ENCODE data around the gene RRBP1. TPM values are rescaled to one million over a fixed set of nuclear protein-coding genes. Genes with fewer than 3 reads are reported as not detected.
A peak's percentile ranks its signal among the peaks of the same experiment; 100 is the strongest.
"Not testable (repeated sequence)": the region's sequence is repeated elsewhere in the genome, so short reads cannot be mapped to it uniquely, and the experiment has no call there.

The RRBP1 gene
- total RNA-seq, 2 donors from 2014 or later, result 402 to 509 TPM

- TF ChIP-seq, protein P1, sequence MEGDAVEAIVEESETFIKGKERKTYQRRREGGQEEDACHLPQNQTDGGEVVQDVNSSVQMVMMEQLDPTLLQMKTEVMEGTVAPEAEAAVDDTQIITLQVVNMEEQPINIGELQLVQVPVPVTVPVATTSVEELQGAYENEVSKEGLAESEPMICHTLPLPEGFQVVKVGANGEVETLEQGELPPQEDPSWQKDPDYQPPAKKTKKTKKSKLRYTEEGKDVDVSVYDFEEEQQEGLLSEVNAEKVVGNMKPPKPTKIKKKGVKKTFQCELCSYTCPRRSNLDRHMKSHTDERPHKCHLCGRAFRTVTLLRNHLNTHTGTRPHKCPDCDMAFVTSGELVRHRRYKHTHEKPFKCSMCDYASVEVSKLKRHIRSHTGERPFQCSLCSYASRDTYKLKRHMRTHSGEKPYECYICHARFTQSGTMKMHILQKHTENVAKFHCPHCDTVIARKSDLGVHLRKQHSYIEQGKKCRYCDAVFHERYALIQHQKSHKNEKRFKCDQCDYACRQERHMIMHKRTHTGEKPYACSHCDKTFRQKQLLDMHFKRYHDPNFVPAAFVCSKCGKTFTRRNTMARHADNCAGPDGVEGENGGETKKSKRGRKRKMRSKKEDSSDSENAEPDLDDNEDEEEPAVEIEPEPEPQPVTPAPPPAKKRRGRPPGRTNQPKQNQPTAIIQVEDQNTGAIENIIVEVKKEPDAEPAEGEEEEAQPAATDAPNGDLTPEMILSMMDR (IDR thresholded peaks at IDR 0.05), result no peak
- Histone ChIP-seq H3K27me3 (no peaks in the 10 kb centered on the region), H3K4me3 (no peak overlapping the region), H3K4me1 (peaks cover 6% of the 10 kb centered on the region), H3K36me3 (peaks cover 6% of the 10 kb centered on the region), H3K9ac (ENCODE audit: low read depth in 2 of 2, low read length in 2 of 2) (peak overlapping the region in 1 of 2 donors; percentile 21), H3K27ac (peak overlapping the region; percentile 19), H3K9me3 (no peaks in the 10 kb centered on the region)
- intact Hi-C loops (cut with DNase I), result no loop called here
- DNase-seq, result no peak
Observed at GRCh38 chr20:17661121-17661744, 20.8 kb downstream of the RRBP1 start.

- Histone ChIP-seq H3K4me3 (no peak overlapping the region), H3K36me3 (peaks cover 6% of the 10 kb centered on the region), H3K27ac (peak overlapping the region; percentile 19), H3K4me1 (peaks cover 6% of the 10 kb centered on the region), H3K9ac (ENCODE audit: low read depth in 2 of 2, low read length in 2 of 2) (no peak overlapping the region), H3K9me3 (no peaks in the 10 kb centered on the region), H3K27me3 (no peaks in the 10 kb centered on the region)
- DNase-seq, result no peak
- intact Hi-C loops (cut with DNase I), result no loop called here
- TF ChIP-seq, protein P1 (IDR thresholded peaks at IDR 0.05), result no peak
Observed at GRCh38 chr20:17660667-17661066, 21.4 kb downstream of the RRBP1 start.

- TF ChIP-seq, protein P1 (IDR thresholded peaks at IDR 0.05), result no peak
- H3K36me3 ChIP-seq, result peaks cover 7% of the 10 kb centered on the region
- H3K9me3 ChIP-seq, result no peaks in the 10 kb centered on the region
- no peaks in the 10 kb centered on the region for H3K27me3 ChIP-seq
- H3K4me3 ChIP-seq, result no peak overlapping the region
- no peak for DNase-seq
- peaks cover 6% of the 10 kb centered on the region for H3K4me1 ChIP-seq
- H3K9ac ChIP-seq (ENCODE audit: low read depth in 2 of 2, low read length in 2 of 2), result no peak overlapping the region
- H3K27ac ChIP-seq, result no peak overlapping the region
- intact Hi-C loops (cut with DNase I), result no loop called here
Observed at GRCh38 chr20:17659801-17660200, 22.2 kb downstream of the RRBP1 start.

- H3K9ac ChIP-seq (ENCODE audit: low read depth in 2 of 2, low read length in 2 of 2); H3K4me1 ChIP-seq; H3K9me3 ChIP-seq; intact Hi-C loops (cut with DNase I); H3K27ac ChIP-seq; H3K27me3 ChIP-seq; DNase-seq; H3K4me3 ChIP-seq: not testable (repeated sequence)
- peaks cover 11% of the 10 kb centered on the region for H3K36me3 ChIP-seq
Observed at GRCh38 chr20:17659344-17659743, 22.7 kb downstream of the RRBP1 start.

DNA sequence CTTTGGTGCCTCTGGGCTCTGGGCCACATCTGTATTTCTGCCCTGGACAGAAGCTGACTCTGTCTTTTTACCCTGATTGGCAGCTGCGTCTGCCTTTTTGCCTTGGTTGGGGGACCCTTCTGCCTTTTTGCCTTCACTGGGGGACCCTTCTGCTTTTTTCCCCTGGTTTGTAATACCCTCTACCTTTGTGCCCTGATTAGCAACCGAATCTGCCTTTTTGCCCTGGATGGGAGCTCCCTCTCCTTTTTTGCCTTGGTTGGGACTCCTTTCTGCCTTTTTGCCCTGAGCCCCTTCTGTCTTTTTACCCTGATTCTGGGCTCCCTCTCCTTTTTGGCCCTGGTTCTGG is 23.4 kb downstream of the RRBP1 start:
- no peaks in the 10 kb centered on the region for H3K9me3 ChIP-seq
- no peak overlapping the region for H3K27ac ChIP-seq
- no peak overlapping the region for H3K4me3 ChIP-seq
- no peaks in the 10 kb centered on the region for H3K27me3 ChIP-seq
- TF ChIP-seq, protein P1 (IDR thresholded peaks at IDR 0.05), result no peak
- peaks cover 12% of the 10 kb centered on the region for H3K36me3 ChIP-seq
- DNase-seq, result no peak
- peaks cover 6% of the 10 kb centered on the region for H3K4me1 ChIP-seq
- intact Hi-C loops (cut with DNase I), result no loop called here
- no peak overlapping the region for H3K9ac ChIP-seq (ENCODE audit: low read depth in 2 of 2, low read length in 2 of 2)

- H3K4me1 ChIP-seq, result peaks cover 6% of the 10 kb centered on the region
- H3K27ac ChIP-seq, result no peak overlapping the region
- TF ChIP-seq, protein P1 (IDR thresholded peaks at IDR 0.05), result no peak
- peaks cover 12% of the 10 kb centered on the region for H3K36me3 ChIP-seq
- no peak for DNase-seq
- no peaks in the 10 kb centered on the region for H3K9me3 ChIP-seq
- H3K9ac ChIP-seq (ENCODE audit: low read depth in 2 of 2, low read length in 2 of 2), result no peak overlapping the region
- no peaks in the 10 kb centered on the region for H3K27me3 ChIP-seq
- no peak overlapping the region for H3K4me3 ChIP-seq
- intact Hi-C loops (cut with DNase I), result no loop called here
Observed at GRCh38 chr20:17657898-17658647, 24.0 kb downstream of the RRBP1 start.

All from colonic mucosa (tissue), 4 donors.